DMS53 treated with DMSO at 0.1 percent for 48 hours (cell line): ENCODE results near the gene NUDT1.

ENCODE experiments used
- DNase-seq: peaks from one replicate; lab custom pipeline; 2025; ENCODE audit not compliant: unreplicated experiment; lab: John Stamatoyannopoulos, UW

Gene NUDT1

DNA sequence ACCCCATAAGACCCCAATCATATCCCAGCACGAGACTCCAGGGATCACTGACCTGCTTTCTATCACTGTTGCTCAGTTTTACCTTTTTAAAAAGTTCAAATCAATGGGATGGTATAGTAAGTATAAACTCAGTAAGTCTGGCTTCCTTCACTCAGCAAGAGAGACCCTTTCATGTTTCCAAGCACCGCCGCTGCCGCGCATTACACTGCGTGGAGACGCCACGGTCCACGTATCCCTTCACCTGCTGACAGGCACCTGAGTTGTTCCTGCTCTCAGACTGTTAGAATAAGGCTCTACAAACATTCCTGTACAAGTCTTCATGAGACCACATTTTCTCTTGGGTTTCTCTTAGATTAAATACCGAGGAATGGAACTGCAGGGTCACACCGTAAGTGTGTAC lies 37.6 kb upstream of the NUDT1 start:
- DNase-seq = no peak

DNA sequence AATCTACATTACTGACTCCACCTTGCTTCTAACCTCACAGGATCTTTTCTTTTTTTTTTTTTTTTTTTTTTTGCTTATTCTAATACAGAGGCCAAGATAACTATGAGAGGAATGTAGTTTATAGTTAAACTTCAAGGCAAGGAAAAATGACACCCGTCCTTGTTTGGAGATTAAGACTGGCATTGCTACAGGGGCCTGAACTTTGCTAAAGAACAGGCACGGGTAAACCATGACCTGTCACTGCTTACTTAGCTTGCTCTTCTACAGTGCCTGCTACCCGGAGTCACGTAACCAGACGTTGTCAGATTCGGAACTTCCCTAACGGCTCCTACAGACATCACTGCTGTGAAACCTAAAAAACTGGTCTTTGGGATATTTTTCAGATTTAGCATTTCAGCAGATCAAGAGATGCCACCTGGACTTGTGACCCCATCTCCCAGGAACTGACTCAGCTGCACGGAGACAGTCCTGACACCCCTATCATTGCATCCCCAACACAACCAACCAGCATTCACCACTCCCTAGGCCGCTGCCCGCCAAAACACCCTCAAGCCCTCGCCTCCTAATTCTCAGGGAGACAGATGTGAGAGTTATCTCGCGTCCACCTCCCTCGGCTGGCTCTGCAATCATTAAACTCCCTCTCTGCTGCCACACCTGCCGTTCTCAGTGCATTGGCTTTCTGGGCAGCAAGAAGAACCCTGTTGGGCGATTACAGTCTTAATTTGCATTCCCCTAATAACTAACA lies 36.8 kb upstream of the NUDT1 start:
- DNase-seq = no peak

GRCh38 chr7:2208712-2209111 lies 33.3 kb upstream of the NUDT1 start:
- DNase-seq = no peak

- peak; percentile 2 for DNase-seq
Measured at GRCh38 chr7:2209146-2209960, 32.7 kb upstream of the NUDT1 start.

DNA sequence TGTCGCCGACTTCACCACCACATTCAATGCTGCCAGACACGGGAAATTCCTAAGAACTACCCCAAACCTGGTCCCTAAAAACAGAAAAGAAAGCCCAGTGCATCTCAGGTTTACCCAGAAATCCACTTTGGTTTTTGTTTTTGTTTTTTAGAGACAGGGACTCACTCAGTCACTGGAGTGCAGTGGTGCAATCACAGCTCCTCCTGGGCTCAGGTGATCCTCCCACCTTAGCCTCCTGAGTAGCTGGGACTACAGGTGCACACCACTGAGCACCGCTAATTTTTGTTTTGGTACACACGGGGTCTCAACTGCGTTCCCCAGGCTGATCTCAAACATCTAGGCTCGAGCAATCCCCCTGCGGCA lies 32.1 kb upstream of the NUDT1 start:
- no peak for DNase-seq

- no peak for DNase-seq
Measured at GRCh38 chr7:2210551-2211258, 31.3 kb upstream of the NUDT1 start.

GRCh38 chr7:2211259-2211880 lies 30.7 kb upstream of the NUDT1 start:
- DNase-seq = no peak

GRCh38 chr7:2211926-2212325 lies 30.1 kb upstream of the NUDT1 start:
- DNase-seq = no peak

DNA sequence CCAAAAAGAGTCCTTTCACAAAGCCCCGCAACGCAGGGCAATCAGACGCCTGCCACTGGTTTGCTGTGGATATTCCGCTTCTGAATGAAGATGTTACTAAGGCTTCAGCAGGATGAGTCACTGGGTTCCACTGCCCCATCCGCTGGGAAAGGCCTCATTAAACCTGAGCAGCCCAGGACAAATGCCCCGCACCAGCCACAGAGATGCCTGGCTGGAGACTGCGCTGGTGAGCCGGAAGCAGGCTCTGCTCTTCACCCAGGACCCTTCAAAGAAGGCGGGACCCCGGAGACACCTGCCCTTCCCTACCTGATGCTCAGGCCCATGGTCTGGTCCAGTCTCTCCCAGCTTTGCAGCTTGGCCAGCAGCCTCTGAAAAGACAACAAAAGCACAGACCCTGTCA lies 29.1 kb upstream of the NUDT1 start:
- no peak for DNase-seq

GRCh38 chr7:2213551-2214215 lies 28.3 kb upstream of the NUDT1 start:
- no peak for DNase-seq

GRCh38 chr7:2214636-2215035 lies 27.4 kb upstream of the NUDT1 start:
- no peak for DNase-seq

DNA sequence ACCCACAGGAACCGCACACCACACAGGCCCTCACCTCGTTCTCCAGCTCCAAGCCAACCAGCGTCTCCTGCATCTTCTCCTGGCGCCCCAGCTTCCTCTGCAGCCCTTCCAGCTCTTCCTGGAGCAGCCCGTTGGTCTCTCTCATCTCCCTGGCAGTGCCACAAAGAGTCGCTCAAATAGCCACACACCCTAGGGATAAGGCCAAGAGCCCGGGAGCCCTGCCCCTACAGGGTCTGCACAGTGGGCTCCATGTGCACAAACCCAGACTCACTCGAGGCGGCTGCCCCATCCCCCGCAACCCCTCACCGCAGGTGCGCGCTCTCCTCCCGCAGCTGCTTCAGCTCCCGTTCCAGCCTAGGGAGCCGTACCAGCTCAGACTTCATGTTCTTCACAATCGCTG lies 26.2 kb upstream of the NUDT1 start:
- DNase-seq = no peak

DNA sequence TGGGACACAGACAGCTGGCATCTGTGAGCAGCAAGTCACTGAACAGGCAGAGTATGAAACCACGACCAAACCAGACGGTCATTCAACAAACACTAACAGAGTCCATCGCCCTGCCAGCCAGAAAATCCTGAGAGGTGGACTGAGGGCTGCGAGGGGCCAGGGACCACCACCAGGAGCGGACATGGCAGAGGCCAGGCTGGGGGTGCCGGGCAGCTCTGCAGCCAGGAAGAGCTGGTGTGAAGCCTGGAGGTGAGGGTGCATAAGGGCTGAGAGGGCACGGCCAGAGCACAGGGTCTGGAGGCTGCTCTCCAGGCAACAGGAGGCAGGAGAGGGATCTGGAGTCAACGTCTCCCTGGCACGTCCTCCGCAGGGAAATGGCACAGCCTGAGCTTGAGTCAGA lies 24.8 kb upstream of the NUDT1 start:
- no peak for DNase-seq

DNA sequence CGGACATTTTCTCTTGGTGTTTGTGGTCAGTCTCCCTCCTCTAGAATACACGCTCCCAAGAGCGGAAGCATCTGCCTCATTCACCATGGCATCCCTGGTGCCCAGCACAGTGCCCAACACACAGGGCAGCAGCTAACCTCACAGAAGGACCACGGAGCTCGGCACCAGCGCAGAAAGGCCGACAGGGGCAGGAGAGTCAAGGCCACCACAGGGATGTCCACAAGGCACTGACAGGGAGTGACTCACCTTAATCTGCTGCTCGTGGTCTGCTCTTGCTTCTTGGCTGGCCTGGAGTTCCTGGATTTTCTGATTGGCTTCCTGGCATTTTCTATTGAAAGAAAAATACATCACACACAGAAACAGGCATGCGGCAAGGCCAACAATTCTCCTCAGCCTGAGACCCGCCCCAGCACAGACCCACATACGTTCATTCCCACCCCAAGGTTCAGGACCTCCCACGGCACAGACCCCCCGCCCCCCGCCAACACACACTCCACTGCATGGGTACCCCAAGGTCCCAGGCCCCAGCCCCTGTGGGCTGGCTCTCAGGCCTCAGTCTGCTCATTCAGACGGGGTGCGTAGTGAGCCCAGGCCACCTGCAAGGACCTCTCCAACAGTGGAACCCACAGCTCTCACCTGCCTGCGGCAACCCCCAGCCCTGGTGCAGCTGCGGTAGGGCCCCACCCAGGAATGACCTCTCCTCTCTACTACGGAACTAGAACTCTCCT lies 24.1 kb upstream of the NUDT1 start:
- DNase-seq = no peak

DNA sequence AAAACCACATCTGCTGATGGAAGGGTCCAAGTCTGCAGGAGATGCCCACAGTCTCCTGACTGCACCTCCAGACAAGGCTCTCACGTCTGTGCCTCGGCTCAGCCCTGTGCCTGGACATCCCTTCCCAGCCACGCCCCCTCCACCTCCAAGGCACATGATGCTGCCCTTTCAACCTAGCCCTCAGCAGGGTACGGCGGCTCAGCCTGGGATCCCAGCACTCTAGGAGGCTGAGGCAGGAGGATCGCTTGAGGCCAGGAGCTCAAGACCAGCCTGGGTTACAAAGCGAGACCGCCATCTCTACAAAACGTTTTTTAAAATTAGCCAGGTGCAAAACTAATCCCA lies 23.6 kb upstream of the NUDT1 start:
- DNase-seq = no peak

DNA sequence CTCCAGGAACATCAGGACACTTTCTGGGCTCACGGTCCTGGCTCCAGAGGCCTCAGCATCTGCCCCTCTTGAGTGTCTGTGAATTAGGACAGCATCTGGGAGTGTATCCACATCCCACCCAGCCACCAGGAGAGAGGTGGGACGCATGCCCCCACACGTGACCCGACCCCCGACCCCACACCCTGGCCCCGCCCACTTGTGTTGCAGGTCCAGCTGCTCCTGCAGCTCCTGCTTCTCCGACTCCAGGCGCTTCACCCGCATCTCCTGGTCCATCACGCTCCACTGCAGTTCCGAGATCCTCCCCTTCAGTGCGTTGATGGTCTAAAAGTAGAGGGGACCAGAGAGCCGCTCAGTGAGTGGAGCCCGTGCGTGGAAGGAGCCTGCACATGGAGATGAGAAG lies 22.9 kb upstream of the NUDT1 start:
- DNase-seq = no peak

DNA sequence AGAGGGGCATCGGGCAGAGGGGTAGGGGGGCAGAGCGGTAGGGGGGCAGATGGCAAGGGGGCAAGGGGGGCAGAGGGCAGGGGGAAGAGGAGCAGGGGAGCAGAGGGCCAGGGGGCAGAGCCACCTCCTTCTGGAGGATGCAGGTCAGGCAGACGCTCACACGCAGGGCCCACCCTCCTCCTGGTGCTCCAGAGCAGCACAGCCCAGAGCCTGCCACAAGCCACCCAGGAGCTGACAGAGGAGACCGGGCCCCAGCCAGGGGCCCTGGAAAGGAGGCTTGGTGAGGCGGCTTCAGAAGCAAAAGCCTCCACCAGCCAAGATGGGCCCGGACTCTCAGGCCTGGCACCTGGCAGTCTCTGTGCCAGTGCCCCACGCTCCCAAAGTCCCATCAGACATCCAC lies 22.4 kb upstream of the NUDT1 start:
- no peak for DNase-seq

GRCh38 chr7:2220030-2220429 lies 22.0 kb upstream of the NUDT1 start:
- DNase-seq = no peak

DNA sequence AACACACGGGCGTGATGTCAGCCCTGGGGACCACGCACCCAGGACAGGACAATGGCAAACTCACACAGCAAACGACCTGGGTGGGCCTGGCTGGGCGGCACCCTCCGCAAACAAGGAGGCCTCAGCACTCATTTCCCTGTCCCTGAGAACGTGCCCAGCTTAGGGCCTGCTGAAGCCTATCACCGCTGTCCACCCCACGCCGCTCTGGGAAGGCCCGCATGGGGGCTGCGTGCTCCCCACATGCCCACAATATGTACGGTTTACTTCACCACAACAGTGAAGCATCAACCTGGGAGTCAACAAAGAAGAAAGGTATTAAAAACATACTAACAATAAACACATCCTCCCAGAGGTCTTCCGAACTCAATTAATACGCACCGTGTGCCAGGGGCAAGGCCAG lies 21.5 kb upstream of the NUDT1 start:
- no peak for DNase-seq

GRCh38 chr7:2220954-2221353 lies 21.1 kb upstream of the NUDT1 start:
- DNase-seq = no peak

DNA sequence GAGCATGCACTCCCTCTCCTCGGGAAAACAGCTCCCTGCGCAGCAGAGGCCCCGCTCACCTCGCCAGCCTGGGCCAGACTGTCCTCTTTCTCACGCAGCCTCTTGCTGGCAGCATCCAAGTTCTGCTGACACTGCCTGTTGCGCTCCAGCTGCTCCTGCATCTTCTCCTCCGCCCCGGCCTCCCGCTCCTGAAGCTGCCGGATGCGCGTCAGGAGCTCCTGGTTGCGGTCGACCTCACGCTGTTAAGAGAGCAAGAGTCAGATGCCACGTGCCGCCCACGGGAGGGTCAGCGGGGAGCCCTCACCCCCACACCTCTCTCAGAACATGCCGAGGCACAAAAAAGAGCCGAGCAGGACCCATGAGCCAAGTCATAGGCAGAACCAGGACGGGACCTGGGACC lies 19.5 kb upstream of the NUDT1 start:
- DNase-seq = no peak
